H1 (cell line): ENCODE data around the gene RHOBTB1. TPM values are rescaled to one million over a fixed set of nuclear protein-coding genes. Genes with fewer than 3 reads are reported as not detected.

ENCODE experiments used
- CTCF ChIA-PET: fragments of 300-600 bp; sonication (Branson Sonifier 250); formaldehyde crosslinking; loops from one replicate; lab custom pipeline; 2021; ENCODE audit not compliant: partially characterized antibody; lab: Charles Lee
- POLR2A ChIA-PET: fragments of 300-600 bp; sonication (Branson Sonifier 250); formaldehyde crosslinking; loops from one replicate; lab custom pipeline; 2021; ENCODE audit warnings: inconsistent platforms; ENCODE audit not compliant: partially characterized antibody; lab: Charles Lee
- DNase-seq, 2 experiments: peaks; one replicate each; pipeline versions ENCODE4 v3.0.0 to v3.0.0-alpha.2; 2010 to 2022; ENCODE audit warnings: low spot score in 2 of 2, low read depth in 1 of 2, mixed read lengths in 1 of 2
- FAIRE-seq: peaks from 2 replicates; lab custom pipeline; 2011; peaks lifted over from hg19 to GRCh38; lab: Jason Lieb, UNC
- H2AFZ ChIP-seq: 2 replicates; pipeline ENCODE4 v1.8.1; 2012; ENCODE audit warnings: low read length, inconsistent platforms
- H2AK5ac ChIP-seq: 2 replicates; pipeline ENCODE4 v1.6.1; 2013; ENCODE audit warnings: low read depth, low read length
- H2BK120ac ChIP-seq: replicated peaks from 2 replicates; pipeline ENCODE3; 2013; ENCODE audit warnings: low read depth, low read length, inconsistent platforms
- H2BK12ac ChIP-seq: 2 replicates; pipeline ENCODE4 v1.6.1; 2013; ENCODE audit warnings: low read depth, low read length
- H2BK15ac ChIP-seq: 2 replicates; pipeline ENCODE4 v1.6.1; 2013; ENCODE audit warnings: low read length
- H2BK20ac ChIP-seq: 2 replicates; pipeline ENCODE4 v1.6.1; 2013; ENCODE audit warnings: low read length
- H2BK5ac ChIP-seq: 2 replicates; pipeline ENCODE4 v1.6.1; 2013; ENCODE audit warnings: low read depth, low read length
- H3K14ac ChIP-seq: 2 replicates; pipeline ENCODE4 v1.6.1; 2013; ENCODE audit warnings: inconsistent platforms; ENCODE audit not compliant: insufficient read length
- H3K18ac ChIP-seq: 2 replicates; pipeline ENCODE4 v1.6.1; 2013; ENCODE audit warnings: low read length; ENCODE audit errors: extremely low read depth
- H3K23ac ChIP-seq: 2 replicates; pipeline ENCODE4 v1.6.1; 2013; ENCODE audit warnings: inconsistent platforms; ENCODE audit not compliant: insufficient read length
- H3K23me2 ChIP-seq: 2 replicates; pipeline ENCODE4 v1.6.1; 2013; ENCODE audit warnings: low read depth, low read length
- H3K27ac ChIP-seq: 2 replicates; pipeline ENCODE4 v1.6.1; 2011; ENCODE audit warnings: low read depth, low read length, inconsistent platforms
- H3K27me3 ChIP-seq, 4 experiments: replicated peaks in 1 of 4; 1 replicate in 1 of 4; 2 replicates in 3 of 4; pipeline versions ENCODE4 v1.6.1 to v1.8.1; 2011 to 2013; ENCODE audit warnings: low read length in 3 of 4, mild to moderate bottlenecking in 3 of 4, inconsistent platforms in 2 of 4, mixed read lengths in 2 of 4, moderate library complexity in 1 of 4; ENCODE audit not compliant: control insufficient read depth in 3 of 4, insufficient read depth in 3 of 4; ENCODE audit errors: extremely low read depth in 1 of 4
- H3K36me3 ChIP-seq, 4 experiments: 2 replicates each; pipeline versions ENCODE4 v1.6.1 to v1.8.1; 2011 to 2013; ENCODE audit warnings: mild to moderate bottlenecking in 4 of 4, low read length in 3 of 4, moderate library complexity in 2 of 4, control low read depth in 1 of 4, inconsistent platforms in 1 of 4; ENCODE audit not compliant: insufficient read depth in 4 of 4, control insufficient read depth in 2 of 4
- H3K4ac ChIP-seq: replicated peaks from 2 replicates; pipeline ENCODE3; 2013; ENCODE audit warnings: low read length, low read depth, mixed read lengths, inconsistent platforms; ENCODE audit not compliant: insufficient read length
- H3K4me1 ChIP-seq, 4 experiments: replicated peaks in 1 of 4; 1 replicate in 1 of 4; 2 replicates in 3 of 4; pipeline versions ENCODE4 v1.6.1 to v1.8.1; 2011 to 2013; ENCODE audit warnings: low read length in 3 of 4, inconsistent platforms in 2 of 4, mixed read lengths in 1 of 4; ENCODE audit not compliant: insufficient read depth in 4 of 4, control insufficient read depth in 3 of 4
- H3K4me2 ChIP-seq, 2 experiments: 2 replicates each; pipeline versions ENCODE4 v1.6.1 to v1.8.1; 2011 to 2013; ENCODE audit warnings: low read depth in 2 of 2, low read length in 2 of 2, control low read depth in 1 of 2, inconsistent platforms in 1 of 2, mild to moderate bottlenecking in 1 of 2; ENCODE audit not compliant: insufficient read depth in 1 of 2
- H3K4me3 ChIP-seq, 4 experiments: fragments of 200-600, 300-600 bp in 1 of 4; sonication (generic), shearing (Covaris generic), sonication (Bioruptor Twin) in 1 of 4; 2 replicates each; pipeline versions ENCODE4 v1.5.1 to v1.8.1; 2011 to 2016; ENCODE audit warnings: low read length in 4 of 4, low read depth in 3 of 4, control low read depth in 2 of 4, inconsistent platforms in 2 of 4, mild to moderate bottlenecking in 2 of 4, mixed read lengths in 1 of 4, moderate library complexity in 1 of 4; ENCODE audit not compliant: insufficient read depth in 2 of 4; ENCODE audit errors: extremely low read depth in 1 of 4
- H3K56ac ChIP-seq: replicated peaks from 2 replicates; pipeline ENCODE3; 2013; ENCODE audit warnings: low read depth, mild to moderate bottlenecking, mixed read lengths, low read length, inconsistent platforms; ENCODE audit not compliant: insufficient read length
- H3K79me1 ChIP-seq: 2 replicates; pipeline ENCODE4 v1.6.1; 2013; ENCODE audit warnings: low read depth, low read length, control low read depth
- H3K79me2 ChIP-seq, 2 experiments: 2 replicates each; pipeline versions ENCODE4 v1.6.1 to v1.8.1; 2012 to 2013; ENCODE audit warnings: low read length in 2 of 2, mild to moderate bottlenecking in 2 of 2, inconsistent platforms in 1 of 2; ENCODE audit not compliant: insufficient read depth in 2 of 2, control insufficient read depth in 1 of 2
- H3K9ac ChIP-seq, 4 experiments: replicated peaks in 1 of 4; 1 replicate in 1 of 4; 2 replicates in 3 of 4; pipeline versions ENCODE4 v1.6.1 to v1.8.1; 2011 to 2013; ENCODE audit warnings: low read depth in 3 of 4, low read length in 3 of 4, control low read depth in 2 of 4, mild to moderate bottlenecking in 2 of 4, moderate library complexity in 2 of 4, inconsistent platforms in 1 of 4; ENCODE audit errors: extremely low read depth in 1 of 4
- H3K9me3 ChIP-seq, 2 experiments: 2 replicates each; pipeline versions ENCODE4 v1.6.1 to v1.8.1; 2012 to 2013; ENCODE audit warnings: mild to moderate bottlenecking in 2 of 2, moderate library complexity in 2 of 2, control low read depth in 1 of 2, inconsistent platforms in 1 of 2, low read depth in 1 of 2, low read length in 1 of 2, mixed read lengths in 1 of 2; ENCODE audit not compliant: insufficient read depth in 2 of 2
- H4K20me1 ChIP-seq, 2 experiments: replicated peaks in 1 of 2; 2 replicates each; pipeline versions ENCODE3 to v1.8.1; 2011 to 2013; ENCODE audit warnings: inconsistent platforms in 2 of 2, low read length in 2 of 2, mild to moderate bottlenecking in 1 of 2; ENCODE audit not compliant: insufficient read depth in 2 of 2, control insufficient read depth in 1 of 2
- H4K5ac ChIP-seq: 2 replicates; pipeline ENCODE4 v1.6.1; 2013; ENCODE audit warnings: low read length, low read depth, mixed read lengths, inconsistent platforms; ENCODE audit not compliant: insufficient read length
- H4K8ac ChIP-seq: 2 replicates; pipeline ENCODE4 v1.8.0; 2013; ENCODE audit warnings: mild to moderate bottlenecking, moderate library complexity, low read length, inconsistent platforms; ENCODE audit not compliant: insufficient read depth; ENCODE audit errors: extremely low read depth
- H4K91ac ChIP-seq: replicated peaks from 2 replicates; pipeline ENCODE3; 2013; ENCODE audit warnings: low read length, mixed read lengths, inconsistent platforms; ENCODE audit not compliant: insufficient read length
- BCL11A ChIP-seq, 2 experiments: IDR thresholded peaks; one replicate each; pipeline ENCODE4 v1.6.1; 2011; ENCODE audit warnings: low read depth in 2 of 2, low read length in 2 of 2, mild to moderate bottlenecking in 2 of 2
- CHD1 ChIP-seq: IDR thresholded peaks from 2 replicates; pipeline ENCODE4 v1.6.1; 2012; ENCODE audit warnings: low read depth, low read length, improper control_type of control experiment
- CTBP2 ChIP-seq: IDR thresholded peaks from 2 replicates; pipeline ENCODE4 v1.7.0; 2011; ENCODE audit warnings: borderline replicate concordance, mild to moderate bottlenecking, moderate library complexity, mixed read lengths, low read length; ENCODE audit not compliant: insufficient read depth, insufficient read length
- GTF2F1 ChIP-seq: IDR thresholded peaks from 2 replicates; pipeline ENCODE4 v1.6.1; 2012; ENCODE audit warnings: low read depth, low read length, improper control_type of control experiment, borderline replicate concordance
- JUN ChIP-seq: IDR thresholded peaks from 2 replicates; pipeline ENCODE4 v1.6.1; 2011; ENCODE audit warnings: low read depth, mild to moderate bottlenecking, improper control_type of control experiment, low read length
- RBBP5 ChIP-seq: IDR thresholded peaks from 2 replicates; pipeline ENCODE4 v1.7.1; 2012; ENCODE audit warnings: low read depth, mild to moderate bottlenecking, inconsistent platforms, low read length, moderate library complexity, borderline replicate concordance
- SP2 ChIP-seq: IDR thresholded peaks from 2 replicates; pipeline ENCODE4 v1.6.1; 2012; ENCODE audit warnings: mild to moderate bottlenecking, low read length, inconsistent platforms
- WGBS, 2 experiments: shearing (Covaris generic) in 1 of 2; methylation state at CpG; one replicate each; pipeline versions ENCODE4 v1.1.6 to v1.1.7; 2013 to 2015; ENCODE audit warnings: low lambda C conversion rate in 2 of 2, mixed read lengths in 2 of 2, inconsistent platforms in 1 of 2, low coverage in 1 of 2, missing lambda C conversion rate in 1 of 2; ENCODE audit not compliant: insufficient replicate concordance in 2 of 2, insufficient coverage in 1 of 2, insufficient read length in 1 of 2; ENCODE audit errors: extremely low coverage in 1 of 2, missing lambda C conversion rate in 1 of 2; 5-methylcytosine and 5-hydroxymethylcytosine counted together
- polyA plus RNA-seq, 7 experiments: library from polyadenylated mRNA; depleted of rRNA in 3 of 7; stranded (reverse) in 5 of 7; unstranded in 2 of 7; fragments of >200 nt in 5 of 7; fragments of 200-250 nt in 2 of 7; gene quantifications; 1 replicate in 5 of 7; 2 replicates in 1 of 7; 4 replicates in 1 of 7; pipeline versions ENCODE4 v1.2.1 to v1.2.3, GENCODE V29; 2011 to 2013; ENCODE audit warnings: missing spikeins in 2 of 7, mixed read lengths in 2 of 7
- total RNA-seq: library from RNA; stranded (reverse); fragmentation: NEBNext Ultra II Directional; extraction: Animal tissue kit (Norgen Biotek cat#: 25700); gene quantifications from 2 replicates; pipeline ENCODE4 v1.2.1, GENCODE V29; 2021

RHOBTB1 gene
- total and polyA plus RNA-seq, 2 of the 8 experiments (the other 6 are each of a cell fraction or from before 2014, with no cell fraction given): 6.1 to 7.4 TPM

- no peaks in the 10 kb centered on the region for H3K79me2 ChIP-seq
- H2BK5ac ChIP-seq: no peak overlapping the region
- H3K9me3 ChIP-seq: no peaks in the 10 kb centered on the region
- no peak overlapping the region for H2AFZ ChIP-seq
- no peak overlapping the region for H3K23ac ChIP-seq
- no peak overlapping the region for H2BK15ac ChIP-seq
- ChIA-PET CTCF (interaction anchor here (0.9 to 1.5 kb wide), 2 partner anchors 10 to 121 kb away, joined by 3 read pairs; no protein-coding TSS in a partner anchor), POLR2A (interaction anchor here (1.1 kb wide), 1 partner anchor 25 kb away, joined by 3 read pairs; no protein-coding TSS in a partner anchor)
- no peak overlapping the region for H3K27ac ChIP-seq
- H4K8ac ChIP-seq: no peak overlapping the region
- no peaks in the 10 kb centered on the region for H3K4me1 ChIP-seq
- no peaks in the 10 kb centered on the region for H4K20me1 ChIP-seq
- no peak overlapping the region for H3K4me2 ChIP-seq
- no peaks in the 10 kb centered on the region for H3K23me2 ChIP-seq
- no peak overlapping the region for H4K5ac ChIP-seq
- H3K4ac ChIP-seq: no peak overlapping the region
- H3K4me3 ChIP-seq: no peak overlapping the region
- H3K36me3 ChIP-seq: no peaks in the 10 kb centered on the region
- no peak overlapping the region for H3K18ac ChIP-seq
- no peaks in the 10 kb centered on the region for H3K27me3 ChIP-seq
- no peak overlapping the region for H4K91ac ChIP-seq
- DNase-seq (no peak), FAIRE-seq (no peak)
- 91% methylated on average over 4 of the region's 4 CpGs; no CpG with 5 or more reads in 1 of the 2 experiments for WGBS, 2 experiments
- H2BK12ac ChIP-seq: no peak overlapping the region
- no peak overlapping the region for H2BK20ac ChIP-seq
- no peaks in the 10 kb centered on the region for H3K79me1 ChIP-seq
- no peak overlapping the region for H2AK5ac ChIP-seq
- no peak overlapping the region for H2BK120ac ChIP-seq
- no peak overlapping the region for H3K14ac ChIP-seq
- H3K9ac ChIP-seq: no peak overlapping the region
- H3K56ac ChIP-seq: no peak overlapping the region
- TF ChIP-seq GTF2F1 (no peak), RBBP5 (no peak), CHD1 (no peak), BCL11A (IDR thresholded peaks at IDR 0.05; ENCODE audit: low read depth in 2 of 2, low read length in 2 of 2) (no peak), JUN (no peak), CTBP2 (no peak), SP2 (no peak)
These were observed 26.4 kb downstream of the RHOBTB1 start for GRCh38 chr10:60917331-60918280.
